Fibroblast of lung (primary cell): ENCODE results near the gene RGS1. TPM values are rescaled to one million over a fixed set of nuclear protein-coding genes. Genes with fewer than 3 reads are reported as not detected.

Experiments
- DNase-seq, 2 donors: peaks; one replicate each; pipeline versions ENCODE4 v3.0.0 to v3.0.0-alpha.2; 2010; ENCODE audit warnings: low read depth in 2 of 2
- H2AFZ ChIP-seq: 2 replicates; pipeline ENCODE4 v1.5.1; 2012; ENCODE audit warnings: low read length, control low read depth, inconsistent platforms
- H3K27ac ChIP-seq: 2 replicates; pipeline ENCODE4 v1.5.1; 2011; ENCODE audit warnings: low read length, control low read depth; ENCODE audit not compliant: insufficient read depth
- H3K27me3 ChIP-seq: 2 replicates; pipeline ENCODE4 v1.5.1; 2011; ENCODE audit warnings: mild to moderate bottlenecking, low read length; ENCODE audit not compliant: control insufficient read depth, insufficient read depth
- H3K36me3 ChIP-seq: 2 replicates; pipeline ENCODE4 v1.5.1; 2011; ENCODE audit warnings: low read length; ENCODE audit not compliant: control insufficient read depth, insufficient read depth
- H3K4me1 ChIP-seq: 2 replicates; pipeline ENCODE4 v1.5.1; 2011; ENCODE audit warnings: low read length; ENCODE audit not compliant: control insufficient read depth, insufficient read depth; ENCODE audit errors: extremely low read depth
- H3K4me2 ChIP-seq: 2 replicates; pipeline ENCODE4 v1.5.1; 2011; ENCODE audit warnings: low read length, control low read depth; ENCODE audit not compliant: insufficient read depth; ENCODE audit errors: extremely low read depth
- H3K4me3 ChIP-seq, 4 experiments: fragments of 200-600 bp in 1 of 4; sonication (generic) in 1 of 4; replicated peaks in 1 of 4; 2 replicates each; pipeline ENCODE4 v1.5.1; 2011 to 2016; ENCODE audit warnings: low read length in 4 of 4, low read depth in 3 of 4, mild to moderate bottlenecking in 3 of 4, control low read depth in 2 of 4, inconsistent platforms in 1 of 4, mixed read lengths in 1 of 4; ENCODE audit not compliant: insufficient read depth in 1 of 4; ENCODE audit errors: control extremely low read depth in 1 of 4
- H3K79me2 ChIP-seq: 2 replicates; pipeline ENCODE4 v1.5.1; 2012; ENCODE audit warnings: mild to moderate bottlenecking, low read length, inconsistent platforms; ENCODE audit not compliant: control insufficient read depth, insufficient read depth
- H3K9ac ChIP-seq: 2 replicates; pipeline ENCODE4 v1.5.1; 2011; ENCODE audit warnings: mild to moderate bottlenecking, low read length, control low read depth; ENCODE audit not compliant: insufficient read depth
- H3K9me3 ChIP-seq: 2 replicates; pipeline ENCODE4 v1.5.1; 2012; ENCODE audit warnings: low read depth, low read length; ENCODE audit not compliant: control insufficient read depth, insufficient read depth
- H4K20me1 ChIP-seq: 2 replicates; pipeline ENCODE4 v1.5.1; 2011; ENCODE audit warnings: low read length; ENCODE audit not compliant: control insufficient read depth, insufficient read depth; ENCODE audit errors: extremely low read depth
- CTCF ChIP-seq, 2 donors: IDR thresholded peaks in 1 of 2; conservative IDR thresholded peaks in 1 of 2; 1 replicate in 1 of 2; 2 replicates in 1 of 2; pipeline ENCODE4 v1.5.1; 2011 to 2012; ENCODE audit warnings: low read length in 2 of 2, control low read depth in 1 of 2, inconsistent platforms in 1 of 2, low read depth in 1 of 2, mild to moderate bottlenecking in 1 of 2
- EZH2 ChIP-seq: IDR thresholded peaks from 2 replicates; pipeline ENCODE4 v1.5.1; 2012; ENCODE audit warnings: low read length, control low read depth, mild to moderate bottlenecking; ENCODE audit errors: missing control alignments
- polyA plus RNA-seq, 2 donors: library from polyadenylated mRNA; depleted of rRNA in 1 of 2; stranded (reverse) in 1 of 2; unstranded in 1 of 2; fragments of >200 nt; gene quantifications; 2 replicates each; pipeline ENCODE4 v1.2.1, GENCODE V29; 2011 to 2012; ENCODE audit warnings: missing spikeins in 1 of 2
- total RNA-seq: library from RNA; depleted of rRNA; stranded (reverse); fragments of >200 nt; gene quantifications from 2 replicates; pipeline ENCODE4 v1.2.1, GENCODE V29; 2014

The RGS1 gene
- total and polyA plus RNA-seq, 2 donors (not counting 1 experiment from before 2014, with no cell fraction given), result 0.18 to 0.50 TPM

- Histone ChIP-seq H3K9ac (no peak overlapping the region), H3K27ac (no peak overlapping the region), H3K9me3 (no peaks in the 10 kb centered on the region), H3K27me3 (no peaks in the 10 kb centered on the region), H3K4me3 (no peak overlapping the region), H3K4me2 (no peak overlapping the region), H3K4me1 (no peaks in the 10 kb centered on the region), H3K79me2 (no peaks in the 10 kb centered on the region), H2AFZ (no peak overlapping the region), H3K36me3 (no peaks in the 10 kb centered on the region), H4K20me1 (no peaks in the 10 kb centered on the region)
- TF ChIP-seq EZH2 (no peak), CTCF (conservative IDR thresholded peaks at IDR 0.05 in 1 of 2, IDR thresholded peaks at IDR 0.05 in 1 of 2; ENCODE audit: low read depth in 1 of 2, low read length in 2 of 2) (no peak)
- no peak for DNase-seq
These were observed 1.5 kb upstream of the RGS1 start for GRCh38 chr1:192574073-192574472.

GRCh38 chr1:192576190-192577144 lies 894 bp downstream of the RGS1 start:
- DNase-seq, result no peak
- TF ChIP-seq EZH2, result no peak
- TF ChIP-seq CTCF (conservative IDR thresholded peaks at IDR 0.05 in 1 of 2, IDR thresholded peaks at IDR 0.05 in 1 of 2; ENCODE audit: low read depth in 1 of 2, low read length in 2 of 2), result no peak
- Histone ChIP-seq H3K27me3 (no peaks in the 10 kb centered on the region), H3K4me2 (no peak overlapping the region), H3K9me3 (no peaks in the 10 kb centered on the region), H2AFZ (no peak overlapping the region), H3K79me2 (no peaks in the 10 kb centered on the region), H3K36me3 (no peaks in the 10 kb centered on the region), H3K27ac (no peak overlapping the region), H3K4me3 (no peak overlapping the region), H3K4me1 (no peaks in the 10 kb centered on the region), H3K9ac (no peak overlapping the region), H4K20me1 (no peaks in the 10 kb centered on the region)

- no peak overlapping the region for H3K4me3 ChIP-seq
- H3K27ac ChIP-seq, result no peak overlapping the region
- no peak for DNase-seq
- no peaks in the 10 kb centered on the region for H4K20me1 ChIP-seq
- H3K36me3 ChIP-seq, result no peaks in the 10 kb centered on the region
- H3K79me2 ChIP-seq, result no peaks in the 10 kb centered on the region
- no peaks in the 10 kb centered on the region for H3K9me3 ChIP-seq
- no peaks in the 10 kb centered on the region for H3K4me1 ChIP-seq
- no peak overlapping the region for H2AFZ ChIP-seq
- H3K9ac ChIP-seq, result no peak overlapping the region
- no peaks in the 10 kb centered on the region for H3K27me3 ChIP-seq
- H3K4me2 ChIP-seq, result no peak overlapping the region
- TF ChIP-seq CTCF (conservative IDR thresholded peaks at IDR 0.05 in 1 of 2, IDR thresholded peaks at IDR 0.05 in 1 of 2; ENCODE audit: low read depth in 1 of 2, low read length in 2 of 2), result no peak
- TF ChIP-seq EZH2, result no peak
These were observed 1.9 kb downstream of the RGS1 start for GRCh38 chr1:192577145-192578140.
